ENCODE results near the gene DNAJB13.

Gene DNAJB13

DNA sequence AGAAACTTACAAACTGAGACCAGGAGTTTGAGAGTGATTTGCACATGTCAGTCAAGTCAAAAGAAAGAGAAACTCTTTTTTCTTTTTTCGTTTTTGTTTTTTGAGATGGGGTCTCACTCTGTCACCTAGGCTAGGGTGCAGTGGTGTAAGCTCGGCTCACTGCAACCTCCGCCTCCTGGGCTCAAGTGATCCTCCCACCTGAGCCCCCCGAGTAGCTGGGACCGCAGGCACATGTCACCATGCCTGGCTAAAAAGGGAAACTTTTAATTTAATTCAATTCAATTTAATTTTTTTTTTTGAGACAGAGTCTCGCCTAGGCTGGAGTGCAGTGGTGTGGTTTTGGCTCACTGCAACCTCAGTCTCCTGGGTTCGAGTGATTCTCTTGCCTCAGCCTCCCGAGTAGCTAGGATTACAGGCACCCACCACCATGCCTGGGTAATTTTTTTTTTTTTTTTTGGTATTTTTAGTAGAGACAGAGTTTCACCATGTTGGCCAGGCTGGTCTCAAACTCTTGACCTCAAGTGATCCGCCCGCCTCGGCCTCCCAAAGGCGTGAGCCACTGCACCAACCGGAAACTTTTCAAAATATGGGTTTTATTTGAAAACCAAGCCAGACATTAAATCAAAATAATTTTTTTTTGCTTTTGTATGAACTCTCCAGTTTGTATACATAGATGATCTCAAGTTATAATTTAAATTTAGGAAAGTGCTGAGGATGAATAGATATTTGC is 48.2 kb downstream of the DNAJB13 start:
- no peak for DNase-seq
- Histone ChIP-seq H3K4me2 (ENCODE audit: low read depth, low read length) (no peak overlapping the region), H2AFZ (ENCODE audit: low read length) (no peak overlapping the region), H3K27me3 (replicated peaks; ENCODE audit: insufficient read depth, low read length) (no peaks in the 10 kb centered on the region), H3K9me3 (replicated peaks; ENCODE audit: insufficient read depth, low read length) (no peaks in the 10 kb centered on the region), H4K20me1 (ENCODE audit: insufficient read depth, low read length) (no peaks in the 10 kb centered on the region), H3K9me2 (replicated peaks; ENCODE audit: insufficient read depth, low read length) (no peaks in the 10 kb centered on the region), H3F3A (ENCODE audit: insufficient read depth, low read length) (no peaks in the 10 kb centered on the region), H3K36me3 (replicated peaks; ENCODE audit: insufficient read depth, low read length) (no peaks in the 10 kb centered on the region), H3K27ac (ENCODE audit: low read length) (no peak overlapping the region), H3K9ac (ENCODE audit: low read length) (no peak overlapping the region), H3K4me3 (ENCODE audit: low read length) (no peak overlapping the region), H3K4me1 (ENCODE audit: low read length) (no peaks in the 10 kb centered on the region), H3K79me2 (ENCODE audit: low read length) (no peaks in the 10 kb centered on the region)
- no peak for TF ChIP-seq EZH2phosphoT487 (IDR thresholded peaks at IDR 0.05; ENCODE audit: low read length)
- no peak for TF ChIP-seq CTCF (IDR thresholded peaks at IDR 0.05; ENCODE audit: low read length)
- no peak for TF ChIP-seq EZH2 (optimal IDR thresholded peaks at IDR 0.05; ENCODE audit: low read depth, low read length)

DNA sequence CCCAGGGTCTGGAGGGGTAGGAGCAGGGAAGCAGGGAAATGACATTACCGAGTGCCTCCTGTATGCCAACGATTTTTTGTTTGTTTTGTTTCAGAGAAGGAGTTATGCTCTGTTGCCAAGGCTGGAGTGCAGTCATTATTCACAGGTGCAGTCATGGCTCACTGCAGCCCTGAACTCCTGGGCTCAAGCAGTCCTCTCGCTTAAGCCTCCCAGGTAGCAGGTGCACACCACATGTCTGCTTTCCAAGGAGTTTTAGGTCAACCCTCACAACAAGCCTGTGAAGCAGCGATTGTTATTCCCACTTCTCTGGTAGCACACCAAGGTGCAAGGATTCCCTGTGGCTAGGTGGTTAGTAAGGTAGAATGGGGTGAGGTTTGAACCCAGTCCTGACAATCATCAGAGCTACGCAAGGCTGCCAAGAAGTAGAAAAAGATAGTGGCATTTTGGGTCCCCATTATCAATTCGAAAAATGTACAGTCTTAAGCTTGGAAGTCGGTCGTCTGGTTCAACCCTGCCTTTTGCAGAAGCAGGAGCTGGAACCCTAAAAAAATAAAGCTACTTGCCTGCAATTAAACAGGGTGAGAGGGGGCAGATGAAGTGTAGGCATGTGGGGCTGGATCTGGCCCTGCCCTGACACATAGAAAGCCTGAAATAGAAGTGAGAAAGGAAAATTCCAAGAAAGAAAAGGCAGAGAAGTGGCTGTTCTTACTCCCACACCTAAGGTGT is 48.9 kb downstream of the DNAJB13 start:
- Histone ChIP-seq H3K79me2 (ENCODE audit: low read length) (no peaks in the 10 kb centered on the region), H4K20me1 (ENCODE audit: insufficient read depth, low read length) (no peaks in the 10 kb centered on the region), H3F3A (ENCODE audit: insufficient read depth, low read length) (no peaks in the 10 kb centered on the region), H3K27ac (ENCODE audit: low read length) (no peak overlapping the region), H3K9me2 (replicated peaks; ENCODE audit: insufficient read depth, low read length) (no peaks in the 10 kb centered on the region), H3K4me1 (ENCODE audit: low read length) (no peaks in the 10 kb centered on the region), H2AFZ (ENCODE audit: low read length) (no peak overlapping the region), H3K4me3 (ENCODE audit: low read length) (no peak overlapping the region), H3K36me3 (replicated peaks; ENCODE audit: insufficient read depth, low read length) (no peaks in the 10 kb centered on the region), H3K9ac (ENCODE audit: low read length) (no peak overlapping the region), H3K9me3 (replicated peaks; ENCODE audit: insufficient read depth, low read length) (no peaks in the 10 kb centered on the region), H3K4me2 (ENCODE audit: low read depth, low read length) (no peak overlapping the region), H3K27me3 (replicated peaks; ENCODE audit: insufficient read depth, low read length) (no peaks in the 10 kb centered on the region)
- no peak for TF ChIP-seq EZH2phosphoT487 (IDR thresholded peaks at IDR 0.05; ENCODE audit: low read length)
- no peak for TF ChIP-seq CTCF (IDR thresholded peaks at IDR 0.05; ENCODE audit: low read length)
- no peak for TF ChIP-seq EZH2 (optimal IDR thresholded peaks at IDR 0.05; ENCODE audit: low read depth, low read length)
- DNase-seq, result no peak

DNA sequence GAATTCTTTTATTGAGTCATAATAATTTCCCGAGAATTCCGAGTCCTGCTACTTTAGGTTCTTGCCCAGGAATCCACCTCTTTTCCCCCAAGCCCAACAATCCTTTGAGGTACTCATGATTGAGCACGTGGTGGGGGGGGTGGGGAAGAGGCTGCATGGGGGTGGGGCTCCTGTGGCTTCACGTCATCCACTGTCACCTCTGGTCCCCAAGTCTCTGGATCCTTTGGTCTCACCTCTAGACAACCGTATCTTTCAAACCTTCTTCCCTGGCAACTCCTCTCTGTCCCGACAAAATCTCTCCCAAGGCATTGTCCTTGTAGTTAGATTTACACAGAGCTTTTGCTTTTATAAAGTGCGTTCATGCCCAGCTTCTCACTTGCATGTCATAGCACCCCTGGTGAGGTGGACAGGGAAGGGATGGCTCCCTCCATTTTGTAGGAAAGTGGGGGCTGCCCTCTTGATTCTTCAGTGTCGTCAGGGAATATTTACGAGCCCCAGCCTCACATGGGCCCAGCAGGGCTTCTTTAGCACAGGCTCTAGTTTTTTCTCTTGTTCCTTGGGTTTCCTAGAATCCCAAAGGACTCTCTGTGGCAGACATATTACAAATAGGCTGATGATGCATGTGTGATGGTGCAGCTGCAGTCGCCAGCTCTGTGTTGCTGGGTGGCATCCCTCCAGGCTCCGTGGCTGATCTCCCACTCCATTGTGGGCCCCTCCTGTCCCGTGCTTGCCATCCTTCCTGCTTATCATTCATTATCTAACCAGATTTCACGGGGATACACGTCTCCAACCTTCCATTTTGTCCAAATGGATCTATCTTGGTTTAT is 49.7 kb downstream of the DNAJB13 start:
- TF ChIP-seq EZH2 (optimal IDR thresholded peaks at IDR 0.05; ENCODE audit: low read depth, low read length), result no peak
- no peak for TF ChIP-seq CTCF (IDR thresholded peaks at IDR 0.05; ENCODE audit: low read length)
- no peak for TF ChIP-seq EZH2phosphoT487 (IDR thresholded peaks at IDR 0.05; ENCODE audit: low read length)
- H3K27ac ChIP-seq (ENCODE audit: low read length), result no peak overlapping the region
- H2AFZ ChIP-seq (ENCODE audit: low read length), result no peak overlapping the region
- H3K4me3 ChIP-seq (ENCODE audit: low read length), result no peak overlapping the region
- no peaks in the 10 kb centered on the region for H3F3A ChIP-seq (ENCODE audit: insufficient read depth, low read length)
- no peaks in the 10 kb centered on the region for H3K4me1 ChIP-seq (ENCODE audit: low read length)
- H3K9ac ChIP-seq (ENCODE audit: low read length), result no peak overlapping the region
- no peak for DNase-seq
- H3K79me2 ChIP-seq (ENCODE audit: low read length), result no peaks in the 10 kb centered on the region
- H3K9me3 ChIP-seq (replicated peaks; ENCODE audit: insufficient read depth, low read length), result no peaks in the 10 kb centered on the region
- H3K27me3 ChIP-seq (replicated peaks; ENCODE audit: insufficient read depth, low read length), result no peaks in the 10 kb centered on the region
- no peaks in the 10 kb centered on the region for H3K9me2 ChIP-seq (replicated peaks; ENCODE audit: insufficient read depth, low read length)
- H3K36me3 ChIP-seq (replicated peaks; ENCODE audit: insufficient read depth, low read length), result no peaks in the 10 kb centered on the region
- no peaks in the 10 kb centered on the region for H4K20me1 ChIP-seq (ENCODE audit: insufficient read depth, low read length)
- H3K4me2 ChIP-seq (ENCODE audit: low read depth, low read length), result no peak overlapping the region
